ENCODE measurements around the gene ACR.
"Not testable (repeated sequence)": the region's sequence is repeated elsewhere in the genome, so short reads cannot be mapped to it uniquely, and the experiment has no call there.

The ACR gene

GRCh38 chr22:50780244-50780643, 42.2 kb downstream of the ACR start:
- DNase-seq (ENCODE audit: low read depth in 2 of 2) = peak in 1 of 2 donors; percentile 35

DNA sequence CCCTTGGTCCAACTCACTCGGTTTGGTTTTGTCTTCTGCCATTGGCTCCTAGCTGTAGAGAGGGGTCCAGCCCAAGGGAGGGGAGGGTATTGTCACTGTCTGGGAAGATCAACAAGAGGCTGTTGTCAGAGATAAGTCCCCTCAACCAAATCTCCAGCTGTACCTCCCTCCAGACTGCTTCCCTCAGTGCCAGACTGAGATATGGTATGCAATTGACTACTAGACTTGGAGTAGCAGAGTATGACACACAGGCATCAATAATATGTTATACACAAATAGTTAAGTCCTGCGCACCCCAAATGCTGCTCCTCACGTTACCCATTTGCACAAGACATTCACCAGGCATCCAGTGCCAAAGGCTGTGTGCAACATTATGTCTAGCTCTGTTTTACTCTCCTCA, 44.2 kb downstream of the ACR start:
- DNase-seq (ENCODE audit: low read depth in 2 of 2) = not testable (repeated sequence)

GRCh38 chr22:50783033-50783879, 45.3 kb downstream of the ACR start, which contains the start of gene RABL2B:
TSS of gene RABL2B (minus strand) at chr22:50783636. CDS start at chr22:50782294, 1,342 bp downstream.
- peak; percentile 80 to 83 for DNase-seq (ENCODE audit: low read depth in 2 of 2)

- DNase-seq (ENCODE audit: low read depth in 2 of 2) = not testable (repeated sequence)
These were observed 45.9 kb downstream of the ACR start for GRCh38 chr22:50783880-50784276.

GRCh38 chr22:50785289-50785688, 47.3 kb downstream of the ACR start:
- not testable (repeated sequence) for DNase-seq (ENCODE audit: low read depth in 2 of 2)

- not testable (repeated sequence) for DNase-seq (ENCODE audit: low read depth in 2 of 2)
These were observed 48.9 kb downstream of the ACR start for GRCh38 chr22:50786936-50787335.

All from stimulated activated CD8-positive, alpha-beta memory T cell treated with anti-CD3 and anti-CD28 coated beads, Interleukin-15, amount 100 ng/mL, for 48 hours (primary cell).